H9 (cell line): ENCODE measurements around the gene CDH4. TPM values are rescaled to one million over a fixed set of nuclear protein-coding genes. Genes with fewer than 3 reads are reported as not detected.

Experiments used
- DNase-seq: peaks from one replicate; pipeline ENCODE4 v3.0.0-alpha.2; 2017
- H2AFZ ChIP-seq: one replicate; pipeline ENCODE4 v1.6.1; 2013; ENCODE audit warnings: mild to moderate bottlenecking, low read length, control low read depth, moderate library complexity
- H2AK5ac ChIP-seq: 2 replicates; pipeline ENCODE4 v1.6.1; 2013; ENCODE audit warnings: low read length, control low read depth, mixed read lengths; ENCODE audit not compliant: insufficient read length
- H2BK120ac ChIP-seq: one replicate; pipeline ENCODE4 v1.6.1; 2013; ENCODE audit warnings: low read depth, mild to moderate bottlenecking, low read length, control low read depth, inconsistent platforms; ENCODE audit not compliant: poor library complexity, severe bottlenecking
- H2BK12ac ChIP-seq: 2 replicates; pipeline ENCODE4 v1.6.1; 2013; ENCODE audit warnings: low read length, control low read depth, mixed read lengths, low read depth; ENCODE audit not compliant: insufficient read length
- H2BK15ac ChIP-seq: 2 replicates; pipeline ENCODE4 v1.6.1; 2013; ENCODE audit warnings: low read depth, low read length, control low read depth
- H2BK20ac ChIP-seq: one replicate; pipeline ENCODE4 v1.6.1; 2013; ENCODE audit warnings: low read depth, mild to moderate bottlenecking, low read length, control low read depth, inconsistent platforms; ENCODE audit not compliant: poor library complexity, severe bottlenecking
- H2BK5ac ChIP-seq: 2 replicates; pipeline ENCODE4 v1.6.1; 2013; ENCODE audit warnings: low read length, control low read depth, mixed read lengths; ENCODE audit not compliant: insufficient read length
- H3K14ac ChIP-seq: 2 replicates; pipeline ENCODE4 v1.6.1; 2013; ENCODE audit warnings: low read length, control low read depth; ENCODE audit not compliant: insufficient read depth
- H3K18ac ChIP-seq: 2 replicates; pipeline ENCODE4 v1.6.1; 2013; ENCODE audit warnings: low read depth, mild to moderate bottlenecking, mixed read lengths, low read length, control low read depth; ENCODE audit not compliant: insufficient read length
- H3K23ac ChIP-seq: 2 replicates; pipeline ENCODE4 v1.6.1; 2013; ENCODE audit warnings: low read length, control low read depth, mixed read lengths, low read depth; ENCODE audit not compliant: insufficient read length
- H3K23me2 ChIP-seq: 2 replicates; pipeline ENCODE4 v1.6.1; 2013; ENCODE audit warnings: low read depth, mild to moderate bottlenecking, mixed read lengths, low read length, control low read depth; ENCODE audit not compliant: insufficient read length, poor library complexity, severe bottlenecking
- H3K27ac ChIP-seq: 2 replicates; pipeline ENCODE4 v1.5.1; 2013; ENCODE audit warnings: low read length, control low read depth, mixed read lengths, low read depth; ENCODE audit not compliant: insufficient read length
- H3K27me3 ChIP-seq: 2 replicates; pipeline ENCODE4 v1.6.1; 2013; ENCODE audit warnings: low read length, control low read depth, inconsistent platforms; ENCODE audit not compliant: insufficient read depth
- H3K4ac ChIP-seq: 2 replicates; pipeline ENCODE4 v1.6.1; 2013; ENCODE audit warnings: low read depth, mild to moderate bottlenecking, control low read depth, inconsistent platforms, low read length, moderate library complexity
- H3K4me1 ChIP-seq: 2 replicates; pipeline ENCODE4 v1.6.1; 2013; ENCODE audit warnings: low read length, control low read depth, inconsistent platforms; ENCODE audit not compliant: insufficient read depth
- H3K4me2 ChIP-seq: 2 replicates; pipeline ENCODE4 v1.6.1; 2013; ENCODE audit warnings: low read length, control low read depth, mixed read lengths; ENCODE audit not compliant: insufficient read length, insufficient read depth
- H3K56ac ChIP-seq: 2 replicates; pipeline ENCODE4 v1.6.1; 2013; ENCODE audit warnings: low read depth, mild to moderate bottlenecking, mixed read lengths, low read length, control low read depth; ENCODE audit not compliant: insufficient read length
- H3K79me1 ChIP-seq: 2 replicates; pipeline ENCODE4 v1.6.1; 2013; ENCODE audit warnings: low read depth, mild to moderate bottlenecking, moderate library complexity, low read length, control low read depth, inconsistent platforms; ENCODE audit not compliant: insufficient read depth, poor library complexity, severe bottlenecking
- H3K79me2 ChIP-seq: 2 replicates; pipeline ENCODE4 v1.6.1; 2013; ENCODE audit warnings: low read length, control low read depth, inconsistent platforms; ENCODE audit not compliant: insufficient read depth
- H3K9ac ChIP-seq: 2 replicates; pipeline ENCODE4 v1.6.1; 2013; ENCODE audit warnings: low read length, control low read depth, mixed read lengths; ENCODE audit not compliant: insufficient read length; ENCODE audit errors: extremely low read depth
- H3K9me3 ChIP-seq: one replicate; pipeline ENCODE4 v1.6.1; 2013; ENCODE audit warnings: low read depth, low read length, inconsistent platforms; ENCODE audit not compliant: control insufficient read depth
- H3T11ph ChIP-seq: one replicate; pipeline ENCODE4 v1.6.1; 2013; ENCODE audit warnings: mild to moderate bottlenecking, low read length, control low read depth, inconsistent platforms
- H4K20me1 ChIP-seq: one replicate; pipeline ENCODE4 v1.6.1; 2013; ENCODE audit not compliant: control insufficient read depth, insufficient read length, insufficient read depth
- H4K5ac ChIP-seq: 2 replicates; pipeline ENCODE4 v1.6.1; 2013; ENCODE audit warnings: low read depth, mild to moderate bottlenecking, mixed read lengths, low read length, control low read depth; ENCODE audit not compliant: insufficient read length
- H4K8ac ChIP-seq: replicated peaks from 2 replicates; pipeline ENCODE4 v1.6.1; 2013; ENCODE audit warnings: low read length, control low read depth, mixed read lengths, low read depth; ENCODE audit not compliant: insufficient read length
- H4K91ac ChIP-seq: 2 replicates; pipeline ENCODE4 v1.6.1; 2013; ENCODE audit warnings: low read depth, mild to moderate bottlenecking, moderate library complexity, mixed read lengths, low read length, control low read depth; ENCODE audit not compliant: insufficient read length
- H3K27ac Mint-ChIP-seq, 3 experiments: 2 replicates in 2 of 3; 3 replicates in 1 of 3; pipeline ENCODE4 v1.8.0; 2020 to 2021; ENCODE audit warnings: mixed read lengths in 3 of 3, mild to moderate bottlenecking in 1 of 3, moderate library complexity in 1 of 3
- H3K27me3 Mint-ChIP-seq: 2 replicates; pipeline ENCODE4 v1.8.0; 2021; ENCODE audit warnings: low read depth, mild to moderate bottlenecking, moderate library complexity, mixed read lengths
- H3K36me3 Mint-ChIP-seq, 3 experiments: 2 replicates in 2 of 3; 3 replicates in 1 of 3; pipeline ENCODE4 v1.8.0; 2020 to 2021; ENCODE audit warnings: low read depth in 3 of 3, mixed read lengths in 3 of 3; ENCODE audit not compliant: insufficient read depth in 1 of 3
- H3K4me1 Mint-ChIP-seq, 2 experiments: 2 replicates each; pipeline ENCODE4 v1.8.0; 2020; ENCODE audit warnings: mixed read lengths in 2 of 2
- H3K4me3 Mint-ChIP-seq, 2 experiments: 2 replicates in 1 of 2; 3 replicates in 1 of 2; pipeline ENCODE4 v1.8.0; 2020 to 2021; ENCODE audit warnings: mild to moderate bottlenecking in 2 of 2, mixed read lengths in 2 of 2, moderate library complexity in 1 of 2
- H3K9me3 Mint-ChIP-seq, 2 experiments: 2 replicates in 1 of 2; 3 replicates in 1 of 2; pipeline ENCODE4 v1.8.0; 2020; ENCODE audit warnings: mild to moderate bottlenecking in 2 of 2, mixed read lengths in 2 of 2, moderate library complexity in 1 of 2
- CTCF ChIP-seq: fragments of 200-600 bp; sonication (generic); conservative IDR thresholded peaks from 3 replicates; pipeline ENCODE4 v1.8.0; 2021; ENCODE audit warnings: antibody characterized with exemption, mild to moderate bottlenecking
- WGBS: extraction: QIAGEN DNeasy Blood & Tissue Kit; methylation state at CpG from one replicate; pipeline ENCODE4 v1.1.7; 2013; ENCODE audit warnings: missing lambda C conversion rate, low lambda C conversion rate, mixed read lengths; ENCODE audit not compliant: insufficient read length; ENCODE audit errors: extremely low coverage; 5-methylcytosine and 5-hydroxymethylcytosine counted together
- total RNA-seq: library from RNA; stranded (reverse); gene quantifications from 2 replicates; pipeline ENCODE4 v1.2.1, GENCODE V29; 2021

The CDH4 gene
- total RNA-seq, 1 experiment from 2014 or later, result 3.0 TPM

DNA sequence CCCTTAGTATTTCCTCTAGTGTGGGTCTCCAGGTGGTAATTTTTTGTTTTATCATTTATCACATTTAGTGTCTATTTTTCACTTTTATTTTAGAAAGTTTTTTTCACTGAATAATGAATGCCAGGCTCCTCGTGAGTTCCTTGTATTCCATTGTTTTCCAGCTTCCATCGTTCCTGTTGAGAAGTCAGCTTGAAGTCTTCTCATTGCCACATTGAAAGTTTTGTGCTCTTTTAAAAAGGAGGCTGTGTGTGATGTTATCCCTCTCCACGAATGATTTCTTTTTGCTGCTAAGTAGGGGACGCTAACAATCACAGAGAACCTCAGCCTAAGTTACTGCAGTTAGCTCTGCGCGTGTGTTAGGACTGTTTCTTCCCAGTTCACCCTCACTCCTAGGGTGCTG, 619.1 kb downstream of the CDH4 start:
- Histone ChIP-seq H4K20me1 (no peaks in the 10 kb centered on the region), H3K79me2 (no peaks in the 10 kb centered on the region), H3K4me2 (no peak overlapping the region), H3K14ac (no peak overlapping the region), H3K27me3 (peaks cover 2% of the 10 kb centered on the region; the same call in 1 of the 2 replicates), H2BK120ac (no peak overlapping the region), H2BK5ac (no peak overlapping the region), H3K23me2 (no peaks in the 10 kb centered on the region), H3K27ac (no peak overlapping the region), H2AFZ (no peak overlapping the region), H4K8ac (no peak overlapping the region), H3T11ph (no peak overlapping the region), H3K18ac (no peak overlapping the region), H2BK20ac (no peak overlapping the region), H3K23ac (no peak overlapping the region), H3K9ac (no peak overlapping the region), H3K9me3 (no peaks in the 10 kb centered on the region), H4K5ac (no peak overlapping the region), H2BK12ac (no peak overlapping the region), H4K91ac (no peak overlapping the region), H2AK5ac (no peak overlapping the region), H3K4ac (no peak overlapping the region), H2BK15ac (no peak overlapping the region), H3K4me1 (no peaks in the 10 kb centered on the region), H3K79me1 (no peaks in the 10 kb centered on the region), H3K56ac (no peak overlapping the region)
- WGBS, result no CpG with 5 or more reads among the region's 6 CpGs
- H3K27ac Mint-ChIP-seq, result no peak overlapping the region
- peaks cover 47% of the 10 kb centered on the region for H3K27me3 Mint-ChIP-seq
- TF ChIP-seq CTCF, result no peak
- no peak for DNase-seq
- H3K4me1 Mint-ChIP-seq, result no peaks in the 10 kb centered on the region
- H3K9me3 Mint-ChIP-seq, result peaks cover 12 to 15% of the 10 kb centered on the region in 2 experiments
- peaks cover 0 to 6% (median 5%) of the 10 kb centered on the region in 3 experiments; a peak in 4 of 7 replicates for H3K36me3 Mint-ChIP-seq
- H3K4me3 Mint-ChIP-seq, result no peak overlapping the region
